ENCODE data around the gene PRR32.

GRCh38 chrX:126825566-126826193 lies 6.2 kb downstream of the PRR32 start:
- TF ChIP-seq ZIC2 (tag by site-specific recombination; IDR thresholded peaks at IDR 0.05) (no peak), SP2 (tag by site-specific recombination; IDR thresholded peaks at IDR 0.05) (no peak), CTCF (tag by site-specific recombination; IDR thresholded peaks at IDR 0.05) (no peak), YY1 (tag by site-specific recombination; IDR thresholded peaks at IDR 0.05) (no peak), ZNF350 (tag by site-specific recombination; IDR thresholded peaks at IDR 0.05) (no peak), ZNF140 (tag by site-specific recombination; IDR thresholded peaks at IDR 0.05) (no peak), ZNF121 (tag by site-specific recombination; IDR thresholded peaks at IDR 0.05) (no peak), ZNF366 (tag by site-specific recombination; conservative IDR thresholded peaks at IDR 0.05) (no peak)
